Erythroblast (primary cell): ENCODE results near the gene SLC1A7.

Experiments used
- GATA1 ChIP-seq: IDR thresholded peaks from 2 replicates; pipeline ENCODE4 v1.6.1; 2011; ENCODE audit warnings: low read depth, mild to moderate bottlenecking, control low read depth, low read length, moderate library complexity
- POLR2A ChIP-seq: IDR thresholded peaks from 2 replicates; pipeline ENCODE4 v1.6.1; 2011; ENCODE audit warnings: mild to moderate bottlenecking, low read length

- TF ChIP-seq POLR2A (no peak), GATA1 (no peak)
Observed at GRCh38 chr1:53183095-53183990, 40.9 kb upstream of the SLC1A7 start.
